22Rv1 (cell line): ENCODE data around the gene SLC8A1.

Source experiments
- ZFX ChIP-seq: fragments of 450-650 bp; IDR thresholded peaks from 2 replicates; pipeline ENCODE4 v1.6.1; 2017; ENCODE audit warnings: antibody characterized with exemption, borderline replicate concordance
- TF ChIP-seq, protein P1 (sequence below): fragments of 450-650 bp; IDR thresholded peaks from 2 replicates; pipeline ENCODE4 v1.5.1; 2017; ENCODE audit warnings: mild to moderate bottlenecking

DNA sequence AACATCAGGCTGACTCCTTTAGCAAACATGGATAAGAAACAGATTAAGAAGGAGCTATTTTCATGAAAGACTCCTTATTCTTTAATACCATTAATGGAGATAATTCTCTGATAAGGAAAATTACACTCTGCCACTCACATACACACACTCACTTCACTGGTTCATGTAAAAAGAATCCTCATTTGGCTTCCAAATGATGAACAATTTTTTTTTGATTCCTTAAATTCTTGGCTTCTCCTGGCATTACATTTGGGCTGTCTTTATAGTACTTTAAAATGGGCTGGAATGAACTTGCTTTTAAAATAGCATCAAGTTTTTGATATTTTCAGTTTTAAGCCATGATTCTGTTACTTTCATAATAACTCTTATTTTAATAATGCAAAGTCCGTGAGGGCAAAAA is 328.6 kb downstream of the SLC8A1 start:
- TF ChIP-seq, protein P1, sequence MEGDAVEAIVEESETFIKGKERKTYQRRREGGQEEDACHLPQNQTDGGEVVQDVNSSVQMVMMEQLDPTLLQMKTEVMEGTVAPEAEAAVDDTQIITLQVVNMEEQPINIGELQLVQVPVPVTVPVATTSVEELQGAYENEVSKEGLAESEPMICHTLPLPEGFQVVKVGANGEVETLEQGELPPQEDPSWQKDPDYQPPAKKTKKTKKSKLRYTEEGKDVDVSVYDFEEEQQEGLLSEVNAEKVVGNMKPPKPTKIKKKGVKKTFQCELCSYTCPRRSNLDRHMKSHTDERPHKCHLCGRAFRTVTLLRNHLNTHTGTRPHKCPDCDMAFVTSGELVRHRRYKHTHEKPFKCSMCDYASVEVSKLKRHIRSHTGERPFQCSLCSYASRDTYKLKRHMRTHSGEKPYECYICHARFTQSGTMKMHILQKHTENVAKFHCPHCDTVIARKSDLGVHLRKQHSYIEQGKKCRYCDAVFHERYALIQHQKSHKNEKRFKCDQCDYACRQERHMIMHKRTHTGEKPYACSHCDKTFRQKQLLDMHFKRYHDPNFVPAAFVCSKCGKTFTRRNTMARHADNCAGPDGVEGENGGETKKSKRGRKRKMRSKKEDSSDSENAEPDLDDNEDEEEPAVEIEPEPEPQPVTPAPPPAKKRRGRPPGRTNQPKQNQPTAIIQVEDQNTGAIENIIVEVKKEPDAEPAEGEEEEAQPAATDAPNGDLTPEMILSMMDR = no peak
- TF ChIP-seq ZFX = no peak
